Loucy (cell line): Measurements from ENCODE around the gene GREB1L.

ENCODE experiments used
- H2AFZ ChIP-seq: fragments of 200-600 bp; sonication (generic); 2 replicates; pipeline ENCODE4 v1.6.0; 2016; ENCODE audit warnings: antibody characterized with exemption, mild to moderate bottlenecking, low read length, moderate library complexity
- H3F3A ChIP-seq: fragments of 200-600 bp; 2 replicates; pipeline ENCODE4 v1.6.0; 2016; ENCODE audit warnings: antibody characterized with exemption, low read depth, mild to moderate bottlenecking
- H3K27me3 ChIP-seq: fragments of 200-600 bp; sonication (generic); 2 replicates; pipeline ENCODE4 v1.6.1; 2014; ENCODE audit warnings: low read length, mild to moderate bottlenecking; ENCODE audit not compliant: insufficient read depth, poor library complexity, severe bottlenecking
- H3K36me3 ChIP-seq: fragments of 200-600 bp; sonication (generic); 2 replicates; pipeline ENCODE4 v1.6.1; 2016; ENCODE audit warnings: low read length; ENCODE audit not compliant: insufficient read depth
- H3K4me1 ChIP-seq: fragments of 200-600 bp; sonication (generic); 2 replicates; pipeline ENCODE4 v1.5.1; 2014; ENCODE audit warnings: low read length, mild to moderate bottlenecking; ENCODE audit not compliant: insufficient read depth, poor library complexity, severe bottlenecking
- H3K4me2 ChIP-seq: fragments of 200-600 bp; sonication (generic); 2 replicates; pipeline ENCODE4 v1.6.0; 2014; ENCODE audit warnings: antibody characterized with exemption, low read length, low read depth, mild to moderate bottlenecking; ENCODE audit not compliant: poor library complexity, severe bottlenecking
- H3K4me3 ChIP-seq: fragments of 200-600 bp; sonication (generic); 2 replicates; pipeline ENCODE4 v1.5.1; 2014; ENCODE audit warnings: low read length, mild to moderate bottlenecking, mixed read lengths; ENCODE audit not compliant: poor library complexity, severe bottlenecking
- H3K79me2 ChIP-seq: fragments of 200-600 bp; sonication (generic); 2 replicates; pipeline ENCODE4 v1.6.1; 2014; ENCODE audit warnings: low read length; ENCODE audit not compliant: insufficient read depth
- H3K9ac ChIP-seq: fragments of 200-600 bp; sonication (generic); 2 replicates; pipeline ENCODE4 v1.6.0; 2014; ENCODE audit warnings: mild to moderate bottlenecking, low read depth, low read length, moderate library complexity; ENCODE audit not compliant: poor library complexity, severe bottlenecking
- H3K9me2 ChIP-seq: fragments of 200-600 bp; sonication (generic); replicated peaks from 2 replicates; pipeline ENCODE4 v1.6.1; 2016; ENCODE audit warnings: low read depth, low read length, mixed read lengths
- H3K9me3 ChIP-seq: fragments of 200-600 bp; sonication (generic); 2 replicates; pipeline ENCODE4 v1.6.1; 2014; ENCODE audit warnings: mild to moderate bottlenecking, antibody characterized with exemption, low read length, low read depth; ENCODE audit not compliant: insufficient read depth
- H4K20me1 ChIP-seq: fragments of 200-600 bp; sonication (generic); 2 replicates; pipeline ENCODE4 v1.6.0; 2014; ENCODE audit warnings: antibody characterized with exemption, low read length, mild to moderate bottlenecking; ENCODE audit not compliant: insufficient read depth, poor library complexity, severe bottlenecking
- CTCF ChIP-seq: fragments of 200-600 bp; sonication (generic); conservative IDR thresholded peaks from 2 replicates; pipeline ENCODE4 v1.5.1; 2014; ENCODE audit warnings: mild to moderate bottlenecking, antibody characterized with exemption, low read length
- EZH2phosphoT487 ChIP-seq: fragments of 200-600 bp; IDR thresholded peaks from 2 replicates; pipeline ENCODE4 v1.6.1; 2018; ENCODE audit warnings: antibody characterized with exemption, mild to moderate bottlenecking, moderate library complexity, borderline replicate concordance

Gene GREB1L

DNA sequence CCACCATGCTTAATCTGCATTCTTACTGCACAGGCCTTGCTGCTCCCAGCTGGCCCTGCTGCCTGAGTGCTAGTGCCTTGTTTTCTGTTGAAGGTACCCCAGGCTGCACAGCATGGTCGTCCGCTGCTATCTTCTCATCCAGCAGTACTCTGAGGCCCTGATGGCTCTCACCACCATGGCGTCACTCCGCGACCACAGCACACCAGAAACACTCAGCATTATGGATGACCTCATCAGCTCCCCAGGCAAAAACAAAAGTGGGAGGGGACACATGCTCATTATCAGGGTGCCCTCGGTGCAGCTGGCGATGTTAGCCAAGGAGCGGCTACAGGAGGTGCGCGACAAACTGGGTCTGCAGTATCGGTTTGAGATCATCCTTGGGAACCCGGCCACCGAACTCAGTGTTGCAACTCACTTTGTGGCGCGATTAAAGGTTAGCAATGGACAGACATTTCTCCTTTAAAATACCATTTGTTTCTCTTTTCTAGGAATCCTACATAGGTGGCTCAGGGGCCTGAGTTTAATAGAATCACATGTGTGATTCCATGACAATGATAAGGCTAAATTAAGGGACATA lies 248.0 kb downstream of the GREB1L start:
- Histone ChIP-seq H3K27me3 (no peaks in the 10 kb centered on the region), H3K9me2 (no peaks in the 10 kb centered on the region), H3K9me3 (no peaks in the 10 kb centered on the region), H3K4me2 (no peak overlapping the region), H3K36me3 (no peaks in the 10 kb centered on the region), H4K20me1 (no peaks in the 10 kb centered on the region), H2AFZ (no peak overlapping the region), H3F3A (no peaks in the 10 kb centered on the region), H3K4me1 (peaks cover 5% of the 10 kb centered on the region), H3K4me3 (no peak overlapping the region), H3K79me2 (no peaks in the 10 kb centered on the region), H3K9ac (no peak overlapping the region)
- TF ChIP-seq EZH2phosphoT487, result no peak
- no peak for TF ChIP-seq CTCF

- Histone ChIP-seq H3K9ac (no peak overlapping the region), H3K4me3 (no peak overlapping the region), H3K4me2 (no peak overlapping the region), H3F3A (no peaks in the 10 kb centered on the region), H3K9me3 (no peaks in the 10 kb centered on the region), H3K27me3 (no peaks in the 10 kb centered on the region), H3K36me3 (no peaks in the 10 kb centered on the region), H3K79me2 (no peaks in the 10 kb centered on the region), H3K4me1 (no peaks in the 10 kb centered on the region), H2AFZ (no peak overlapping the region), H4K20me1 (no peaks in the 10 kb centered on the region), H3K9me2 (no peaks in the 10 kb centered on the region)
- no peak for TF ChIP-seq EZH2phosphoT487
- no peak for TF ChIP-seq CTCF
These were observed 248.7 kb downstream of the GREB1L start for GRCh38 chr18:21490748-21491147.

DNA sequence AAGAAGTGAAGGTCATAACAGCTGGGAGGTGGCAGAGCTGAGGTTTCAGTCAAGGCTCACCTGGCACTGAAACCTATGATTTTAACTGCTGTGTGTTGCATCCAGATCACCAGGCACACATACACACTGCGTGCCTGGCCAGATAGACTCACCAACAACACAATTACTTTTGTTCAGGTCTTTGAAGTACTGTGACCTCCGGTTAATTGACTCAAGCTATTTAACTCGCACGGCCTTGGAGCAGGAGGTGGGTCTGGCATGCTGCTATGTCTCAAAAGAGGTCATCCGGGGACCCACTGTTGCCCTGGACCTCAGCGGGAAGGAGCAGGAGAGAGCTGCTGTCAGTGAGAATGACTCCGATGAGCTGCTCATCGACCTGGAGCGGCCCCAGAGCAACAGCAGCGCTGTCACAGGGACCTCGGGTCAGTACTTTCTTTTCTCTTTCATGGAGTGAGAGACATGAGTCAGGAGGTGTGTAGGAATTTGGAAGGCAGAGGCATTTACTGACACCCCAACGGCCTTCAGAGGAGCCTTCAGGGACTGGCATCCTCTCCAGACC lies 254.3 kb downstream of the GREB1L start:
- Histone ChIP-seq H3K9ac (no peak overlapping the region), H4K20me1 (no peaks in the 10 kb centered on the region), H3K4me1 (no peaks in the 10 kb centered on the region), H3K36me3 (no peaks in the 10 kb centered on the region), H3K79me2 (no peaks in the 10 kb centered on the region), H2AFZ (no peak overlapping the region), H3K27me3 (no peaks in the 10 kb centered on the region), H3K4me3 (no peak overlapping the region), H3F3A (no peaks in the 10 kb centered on the region), H3K9me2 (no peaks in the 10 kb centered on the region), H3K9me3 (no peaks in the 10 kb centered on the region), H3K4me2 (no peak overlapping the region)
- no peak for TF ChIP-seq EZH2phosphoT487
- no peak for TF ChIP-seq CTCF
